ENCODE results near the gene CPNE5. TPM values are rescaled to one million over a fixed set of nuclear protein-coding genes. Genes with fewer than 3 reads are reported as not detected.

The CPNE5 gene
- total RNA-seq, 1 experiment from 2014 or later, result not detected

- no peak overlapping the region for H2AFZ ChIP-seq (ENCODE audit: low read length)
- no peaks in the 10 kb centered on the region for H3K79me2 ChIP-seq (ENCODE audit: low read length)
- no peak overlapping the region for H3K4me2 ChIP-seq (ENCODE audit: low read length)
- H3K36me3 ChIP-seq (ENCODE audit: low read depth, low read length), result no peaks in the 10 kb centered on the region
- H3K9me2 ChIP-seq (replicated peaks; ENCODE audit: low read length), result no peaks in the 10 kb centered on the region
- H3K9ac ChIP-seq (ENCODE audit: low read length), result no peak overlapping the region
- TF ChIP-seq EZH2phosphoT487 (IDR thresholded peaks at IDR 0.05; ENCODE audit: borderline replicate concordance, low read length) (no peak), CTCF (conservative IDR thresholded peaks at IDR 0.05; ENCODE audit: low read depth, low read length) (no peak), EZH2 (IDR thresholded peaks at IDR 0.05; ENCODE audit: low read length, unreplicated experiment) (no peak)
- H3K4me1 ChIP-seq (ENCODE audit: insufficient read depth, low read length), result no peaks in the 10 kb centered on the region
- intact Hi-C loops (cut with micrococcal nuclease), result no loop called here
- DNase-seq, result no peak
- BruUV-seq (replicated peaks), result no TSS peak
- no peaks in the 10 kb centered on the region for H3K27me3 ChIP-seq (ENCODE audit: low read length)
- no peak overlapping the region for H3K4me3 ChIP-seq (ENCODE audit: low read length)
- no peaks in the 10 kb centered on the region for H3F3A ChIP-seq (ENCODE audit: low read length, unreplicated experiment)
- no peak for ATAC-seq
- ChIA-PET POLR2A (ENCODE audit: unreplicated experiment) (no interaction called here), CTCF (interaction anchor here (0.6 kb wide), 1 partner anchor 23 kb away, joined by 3 read pairs; no protein-coding TSS in a partner anchor)
- no peak overlapping the region for H3K27ac ChIP-seq (ENCODE audit: low read length)
- no peaks in the 10 kb centered on the region for H3K9me3 ChIP-seq (ENCODE audit: low read length)
- no peaks in the 10 kb centered on the region for H4K20me1 ChIP-seq (ENCODE audit: low read length)
These were observed 34.0 kb downstream of the CPNE5 start for GRCh38 chr6:36805096-36805797.

GRCh38 chr6:36804563-36804962 lies 34.7 kb downstream of the CPNE5 start:
- no peak overlapping the region for H2AFZ ChIP-seq (ENCODE audit: low read length)
- no peak overlapping the region for H3K4me2 ChIP-seq (ENCODE audit: low read length)
- no peak for ATAC-seq
- intact Hi-C loops (cut with micrococcal nuclease), result no loop called here
- ChIA-PET CTCF (no interaction called here), POLR2A (ENCODE audit: unreplicated experiment) (no interaction called here)
- H3K27me3 ChIP-seq (ENCODE audit: low read length), result no peaks in the 10 kb centered on the region
- DNase-seq, result no peak
- H3K36me3 ChIP-seq (ENCODE audit: low read depth, low read length), result no peaks in the 10 kb centered on the region
- BruUV-seq (replicated peaks), result no TSS peak
- no peaks in the 10 kb centered on the region for H3K79me2 ChIP-seq (ENCODE audit: low read length)
- no peak overlapping the region for H3K27ac ChIP-seq (ENCODE audit: low read length)
- no peak overlapping the region for H3K4me3 ChIP-seq (ENCODE audit: low read length)
- no peaks in the 10 kb centered on the region for H3K9me3 ChIP-seq (ENCODE audit: low read length)
- TF ChIP-seq CTCF (conservative IDR thresholded peaks at IDR 0.05; ENCODE audit: low read depth, low read length) (no peak), EZH2phosphoT487 (IDR thresholded peaks at IDR 0.05; ENCODE audit: borderline replicate concordance, low read length) (no peak), EZH2 (IDR thresholded peaks at IDR 0.05; ENCODE audit: low read length, unreplicated experiment) (no peak)
- H4K20me1 ChIP-seq (ENCODE audit: low read length), result no peaks in the 10 kb centered on the region
- no peaks in the 10 kb centered on the region for H3K4me1 ChIP-seq (ENCODE audit: insufficient read depth, low read length)
- no peak overlapping the region for H3K9ac ChIP-seq (ENCODE audit: low read length)
- no peaks in the 10 kb centered on the region for H3F3A ChIP-seq (ENCODE audit: low read length, unreplicated experiment)
- no peaks in the 10 kb centered on the region for H3K9me2 ChIP-seq (replicated peaks; ENCODE audit: low read length)

GRCh38 chr6:36803908-36804307 lies 35.3 kb downstream of the CPNE5 start:
- no peaks in the 10 kb centered on the region for H3K4me1 ChIP-seq (ENCODE audit: insufficient read depth, low read length)
- no peak overlapping the region for H3K4me3 ChIP-seq (ENCODE audit: low read length)
- ChIA-PET CTCF (no interaction called here), POLR2A (ENCODE audit: unreplicated experiment) (no interaction called here)
- DNase-seq (no peak), ATAC-seq (no peak)
- no peak for TF ChIP-seq EZH2phosphoT487 (IDR thresholded peaks at IDR 0.05; ENCODE audit: borderline replicate concordance, low read length)
- TF ChIP-seq EZH2 (IDR thresholded peaks at IDR 0.05; ENCODE audit: low read length, unreplicated experiment), result no peak
- no peak for TF ChIP-seq CTCF (conservative IDR thresholded peaks at IDR 0.05; ENCODE audit: low read depth, low read length)
- no peaks in the 10 kb centered on the region for H3K36me3 ChIP-seq (ENCODE audit: low read depth, low read length)
- BruUV-seq (replicated peaks), result no TSS peak
- intact Hi-C loops (cut with micrococcal nuclease), result no loop called here
- H4K20me1 ChIP-seq (ENCODE audit: low read length), result no peaks in the 10 kb centered on the region
- H3K9ac ChIP-seq (ENCODE audit: low read length), result no peak overlapping the region
- H3K9me3 ChIP-seq (ENCODE audit: low read length), result no peaks in the 10 kb centered on the region
- H3K9me2 ChIP-seq (replicated peaks; ENCODE audit: low read length), result no peaks in the 10 kb centered on the region
- no peaks in the 10 kb centered on the region for H3F3A ChIP-seq (ENCODE audit: low read length, unreplicated experiment)
- H3K27me3 ChIP-seq (ENCODE audit: low read length), result no peaks in the 10 kb centered on the region
- no peak overlapping the region for H3K27ac ChIP-seq (ENCODE audit: low read length)
- H3K79me2 ChIP-seq (ENCODE audit: low read length), result no peaks in the 10 kb centered on the region
- H3K4me2 ChIP-seq (ENCODE audit: low read length), result no peak overlapping the region
- no peak overlapping the region for H2AFZ ChIP-seq (ENCODE audit: low read length)
